PC-9 (cell line): ENCODE results near the gene CRB3. TPM values are rescaled to one million over a fixed set of nuclear protein-coding genes. Genes with fewer than 3 reads are reported as not detected.

Source experiments
- BruUV-seq: library from RNA; stranded (reverse); fragments of 400-500 nt; replicated peaks from 2 replicates; lab custom pipeline; 2021; lab: Mats Ljungman, UMichigan
- CTCF ChIA-PET: fragments of 300-600 bp; sonication (Branson Sonifier 250); formaldehyde crosslinking; loops from one replicate; lab custom pipeline; 2022; ENCODE audit warnings: antibody characterized with exemption; lab: Charles Lee
- POLR2A ChIA-PET: fragments of 300-600 bp; sonication (Branson Sonifier 250); formaldehyde crosslinking; loops from one replicate; lab custom pipeline; 2022; ENCODE audit warnings: antibody characterized with exemption; ENCODE audit not compliant: unreplicated experiment; lab: Charles Lee
- DNase-seq, 2 experiments: peaks; one replicate each; pipeline versions ENCODE4 v3.0.0 to v3.0.0-alpha.2; 2015 to 2022; ENCODE audit warnings: mixed read lengths in 1 of 2
- H2AFZ ChIP-seq: fragments of 200-600 bp; sonication (generic); 2 replicates; pipeline ENCODE4 v1.8.1; 2017; ENCODE audit warnings: antibody characterized with exemption
- H3F3A ChIP-seq: fragments of 200-600 bp; sonication (generic); 2 replicates; pipeline ENCODE4 v1.8.1; 2017; ENCODE audit warnings: antibody characterized with exemption, mild to moderate bottlenecking, low read depth; ENCODE audit not compliant: insufficient read depth
- H3K27ac ChIP-seq: fragments of 200-600 bp; sonication (generic); 2 replicates; pipeline ENCODE4 v1.6.1; 2016; ENCODE audit warnings: mixed run types
- H3K27me3 ChIP-seq: fragments of 200-600 bp; sonication (generic); 2 replicates; pipeline ENCODE4 v1.6.1; 2016; ENCODE audit warnings: low read depth, mixed run types; ENCODE audit not compliant: insufficient read depth
- H3K36me3 ChIP-seq: fragments of 200-600 bp; sonication (generic); 2 replicates; pipeline ENCODE4 v1.6.1; 2016; ENCODE audit warnings: low read depth, mixed run types
- H3K4me1 ChIP-seq: fragments of 200-600 bp; sonication (generic); replicated peaks from 2 replicates; pipeline ENCODE4 v1.6.1; 2016; ENCODE audit warnings: mixed run types; ENCODE audit not compliant: insufficient read depth
- H3K4me2 ChIP-seq: fragments of 200-600 bp; sonication (generic); 2 replicates; pipeline ENCODE4 v1.6.1; 2017; ENCODE audit warnings: mixed run types
- H3K4me3 ChIP-seq: fragments of 200-600 bp; sonication (generic); 2 replicates; pipeline ENCODE4 v1.6.1; 2016; ENCODE audit warnings: mixed run types
- H3K79me2 ChIP-seq: fragments of 200-600 bp; sonication (generic); 2 replicates; pipeline ENCODE4 v1.6.1; 2017; ENCODE audit warnings: low read depth, mixed run types
- H3K9me2 ChIP-seq: fragments of 200-600 bp; sonication (generic); 2 replicates; pipeline ENCODE4 v1.8.1; 2017; ENCODE audit warnings: mild to moderate bottlenecking; ENCODE audit not compliant: insufficient read depth
- H3K9me3 ChIP-seq: fragments of 200-600 bp; sonication (generic); 2 replicates; pipeline ENCODE4 v1.8.1; 2016; ENCODE audit warnings: low read depth; ENCODE audit not compliant: insufficient read depth
- H4K20me1 ChIP-seq: fragments of 200-600 bp; sonication (generic); 2 replicates; pipeline ENCODE4 v1.8.1; 2017; ENCODE audit not compliant: insufficient read depth
- EZH2 ChIP-seq: fragments of 200-600 bp; sonication (generic); IDR thresholded peaks from 2 replicates; pipeline ENCODE4 v1.8.0; 2017; ENCODE audit warnings: antibody characterized with exemption, low read depth
- intact Hi-C: fragments of 100-400 bp; cut with micrococcal nuclease; formaldehyde crosslinking; loops from one replicate; pipeline ENCODE4 v1.10.0; 2022; ENCODE audit not compliant: unreplicated experiment
- total RNA-seq: library from RNA; stranded (reverse); gene quantifications from 2 replicates; pipeline ENCODE4 v1.2.3, GENCODE V29; 2021
- TF ChIP-seq, protein P1 (sequence below): fragments of 200-600 bp; sonication (generic); conservative IDR thresholded peaks from 2 replicates; pipeline ENCODE4 v1.6.1; 2017; ENCODE audit warnings: mixed run types, antibody characterized with exemption, mild to moderate bottlenecking, moderate library complexity

The CRB3 gene
- total RNA-seq, 1 experiment from 2014 or later: 40.6 TPM

DNA sequence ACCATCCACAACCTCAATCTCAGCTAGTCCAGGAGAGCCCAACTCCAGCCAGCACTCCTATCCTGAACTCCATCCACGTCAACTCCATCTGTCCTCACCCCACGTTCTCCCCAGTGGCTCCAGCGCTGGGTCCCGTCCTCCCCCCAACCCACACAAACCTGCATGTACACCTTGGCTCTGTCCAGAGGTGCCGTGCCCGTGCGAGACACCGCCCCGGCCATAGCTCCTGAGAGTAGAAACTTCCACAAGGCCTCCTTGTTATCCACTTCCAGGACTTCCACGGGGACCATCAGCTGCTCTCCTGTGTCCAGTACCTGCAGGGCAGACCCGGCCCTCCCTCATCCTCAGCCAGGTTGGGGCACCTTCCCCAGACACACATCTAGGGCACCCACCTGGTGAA is 32.2 kb upstream of the CRB3 start:
- ChIA-PET POLR2A (no interaction called here), CTCF (no interaction called here)
- no peaks in the 10 kb centered on the region for H3K9me3 ChIP-seq
- DNase-seq: no peak
- no peaks in the 10 kb centered on the region for H3K36me3 ChIP-seq
- BruUV-seq: no TSS peak
- no peaks in the 10 kb centered on the region for H3F3A ChIP-seq
- no peaks in the 10 kb centered on the region for H4K20me1 ChIP-seq
- H3K9me2 ChIP-seq: no peaks in the 10 kb centered on the region
- no peak overlapping the region for H3K27ac ChIP-seq
- no peaks in the 10 kb centered on the region for H3K79me2 ChIP-seq
- TF ChIP-seq EZH2: no peak
- TF ChIP-seq, protein P1, sequence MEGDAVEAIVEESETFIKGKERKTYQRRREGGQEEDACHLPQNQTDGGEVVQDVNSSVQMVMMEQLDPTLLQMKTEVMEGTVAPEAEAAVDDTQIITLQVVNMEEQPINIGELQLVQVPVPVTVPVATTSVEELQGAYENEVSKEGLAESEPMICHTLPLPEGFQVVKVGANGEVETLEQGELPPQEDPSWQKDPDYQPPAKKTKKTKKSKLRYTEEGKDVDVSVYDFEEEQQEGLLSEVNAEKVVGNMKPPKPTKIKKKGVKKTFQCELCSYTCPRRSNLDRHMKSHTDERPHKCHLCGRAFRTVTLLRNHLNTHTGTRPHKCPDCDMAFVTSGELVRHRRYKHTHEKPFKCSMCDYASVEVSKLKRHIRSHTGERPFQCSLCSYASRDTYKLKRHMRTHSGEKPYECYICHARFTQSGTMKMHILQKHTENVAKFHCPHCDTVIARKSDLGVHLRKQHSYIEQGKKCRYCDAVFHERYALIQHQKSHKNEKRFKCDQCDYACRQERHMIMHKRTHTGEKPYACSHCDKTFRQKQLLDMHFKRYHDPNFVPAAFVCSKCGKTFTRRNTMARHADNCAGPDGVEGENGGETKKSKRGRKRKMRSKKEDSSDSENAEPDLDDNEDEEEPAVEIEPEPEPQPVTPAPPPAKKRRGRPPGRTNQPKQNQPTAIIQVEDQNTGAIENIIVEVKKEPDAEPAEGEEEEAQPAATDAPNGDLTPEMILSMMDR: no peak
- H3K4me2 ChIP-seq: no peak overlapping the region
- no peaks in the 10 kb centered on the region for H3K4me1 ChIP-seq
- no peaks in the 10 kb centered on the region for H3K27me3 ChIP-seq
- H3K4me3 ChIP-seq: no peak overlapping the region
- H2AFZ ChIP-seq: no peak overlapping the region
- intact Hi-C loops: no loop called here

DNA sequence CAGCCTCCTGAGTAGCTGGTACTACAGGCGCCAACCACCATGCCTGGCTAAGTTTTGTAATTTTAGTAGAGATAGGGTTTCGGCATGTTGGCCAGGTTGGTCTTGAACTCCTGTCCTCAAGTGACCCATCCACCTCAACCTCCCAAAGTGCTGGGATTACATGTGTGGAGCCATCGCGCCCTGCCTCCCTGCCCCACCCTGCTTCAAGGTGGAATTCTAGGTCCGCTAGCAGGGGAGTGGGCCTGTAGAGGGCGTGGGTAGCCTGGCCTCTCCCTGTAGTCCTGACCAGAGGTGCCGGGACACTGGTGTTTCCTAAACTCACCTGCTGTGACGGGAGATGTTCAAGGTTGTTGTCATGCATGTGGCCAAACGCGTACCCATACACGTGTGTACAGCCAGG is 30.9 kb upstream of the CRB3 start:
- no peaks in the 10 kb centered on the region for H3K79me2 ChIP-seq
- TF ChIP-seq, protein P1: no peak
- no peak for TF ChIP-seq EZH2
- no peaks in the 10 kb centered on the region for H3K27me3 ChIP-seq
- CTCF ChIA-PET: no interaction called here
- BruUV-seq: no TSS peak
- H4K20me1 ChIP-seq: no peaks in the 10 kb centered on the region
- intact Hi-C loops: no loop called here
- no peaks in the 10 kb centered on the region for H3K36me3 ChIP-seq
- H3K27ac ChIP-seq: no peak overlapping the region
- H3K4me3 ChIP-seq: no peak overlapping the region
- POLR2A ChIA-PET: no interaction called here
- no peaks in the 10 kb centered on the region for H3K9me3 ChIP-seq
- no peak overlapping the region for H2AFZ ChIP-seq
- no peaks in the 10 kb centered on the region for H3F3A ChIP-seq
- no peak overlapping the region for H3K4me2 ChIP-seq
- H3K4me1 ChIP-seq: no peaks in the 10 kb centered on the region
- no peak for DNase-seq
- H3K9me2 ChIP-seq: no peaks in the 10 kb centered on the region

DNA sequence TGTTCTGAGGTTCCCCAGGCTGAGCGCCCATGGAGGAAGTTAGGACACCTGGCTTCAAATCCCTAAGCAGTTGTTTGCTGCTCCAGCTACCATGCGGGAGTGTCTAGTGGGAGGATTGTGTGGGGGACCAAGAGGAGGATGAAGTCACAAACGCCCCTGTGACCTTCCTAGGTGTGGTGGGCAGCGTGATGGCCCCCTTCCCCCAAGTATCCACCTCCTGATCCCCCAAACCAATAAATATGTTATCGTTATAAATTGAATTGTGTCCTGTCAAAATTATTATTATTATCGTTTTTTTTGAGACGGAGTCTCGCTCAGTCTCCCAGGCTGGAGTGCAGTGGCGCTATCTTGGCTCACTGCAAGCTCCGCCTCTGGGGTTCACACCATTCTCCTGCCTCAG is 30.4 kb upstream of the CRB3 start, which contains the start of gene SLC25A41:
TSS of gene SLC25A41 (minus strand) at position 101 of the 400 bp plus-strand sequence. CDS start at position 31, 70 bp downstream.
- Histone ChIP-seq H4K20me1 (no peaks in the 10 kb centered on the region), H3K36me3 (no peaks in the 10 kb centered on the region), H3K79me2 (no peaks in the 10 kb centered on the region), H2AFZ (no peak within 1 kb of the TSS), H3K9me2 (no peaks in the 10 kb centered on the region), H3K9me3 (no peaks in the 10 kb centered on the region), H3K4me2 (no peak within 1 kb of the TSS), H3K4me3 (no peak within 1 kb of the TSS), H3K27me3 (no peaks in the 10 kb centered on the region), H3K27ac (no peak within 1 kb of the TSS), H3F3A (no peaks in the 10 kb centered on the region), H3K4me1 (no peaks in the 10 kb centered on the region)
- no peak for DNase-seq
- no TSS peak for BruUV-seq
- TF ChIP-seq, protein P1: no peak
- no peak for TF ChIP-seq EZH2
- POLR2A ChIA-PET: no interaction called here
- CTCF ChIA-PET: no interaction called here
- intact Hi-C loops: no loop called here
